ENCODE data around the gene PCP2.

Gene PCP2

DNA sequence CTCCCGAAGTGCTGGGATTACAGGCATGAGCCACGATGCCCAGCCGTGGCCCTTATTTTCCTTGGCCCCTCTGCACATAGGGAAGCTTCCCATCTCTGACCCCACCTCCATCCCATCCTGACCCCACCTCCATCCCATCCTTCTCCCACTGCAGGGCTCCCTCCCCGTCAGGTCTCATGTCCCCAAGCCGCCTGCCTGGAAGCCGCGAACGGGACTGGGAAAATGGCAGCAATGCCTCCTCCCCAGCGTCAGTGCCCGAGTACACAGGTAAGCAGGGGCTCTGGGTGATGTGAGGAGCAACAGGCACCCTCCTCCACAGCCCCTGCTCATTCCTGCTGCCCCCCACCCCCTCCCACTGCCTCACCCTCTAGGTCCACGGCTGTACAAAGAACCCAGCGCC lies 16.3 kb downstream of the PCP2 start:
- no peak overlapping the region for H3K4me3 ChIP-seq (ENCODE audit: low read depth, low read length)
- TF ChIP-seq, protein P1, sequence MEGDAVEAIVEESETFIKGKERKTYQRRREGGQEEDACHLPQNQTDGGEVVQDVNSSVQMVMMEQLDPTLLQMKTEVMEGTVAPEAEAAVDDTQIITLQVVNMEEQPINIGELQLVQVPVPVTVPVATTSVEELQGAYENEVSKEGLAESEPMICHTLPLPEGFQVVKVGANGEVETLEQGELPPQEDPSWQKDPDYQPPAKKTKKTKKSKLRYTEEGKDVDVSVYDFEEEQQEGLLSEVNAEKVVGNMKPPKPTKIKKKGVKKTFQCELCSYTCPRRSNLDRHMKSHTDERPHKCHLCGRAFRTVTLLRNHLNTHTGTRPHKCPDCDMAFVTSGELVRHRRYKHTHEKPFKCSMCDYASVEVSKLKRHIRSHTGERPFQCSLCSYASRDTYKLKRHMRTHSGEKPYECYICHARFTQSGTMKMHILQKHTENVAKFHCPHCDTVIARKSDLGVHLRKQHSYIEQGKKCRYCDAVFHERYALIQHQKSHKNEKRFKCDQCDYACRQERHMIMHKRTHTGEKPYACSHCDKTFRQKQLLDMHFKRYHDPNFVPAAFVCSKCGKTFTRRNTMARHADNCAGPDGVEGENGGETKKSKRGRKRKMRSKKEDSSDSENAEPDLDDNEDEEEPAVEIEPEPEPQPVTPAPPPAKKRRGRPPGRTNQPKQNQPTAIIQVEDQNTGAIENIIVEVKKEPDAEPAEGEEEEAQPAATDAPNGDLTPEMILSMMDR (IDR thresholded peaks at IDR 0.05; ENCODE audit: borderline replicate concordance, insufficient read depth, low read depth, low read length), result no peak

DNA sequence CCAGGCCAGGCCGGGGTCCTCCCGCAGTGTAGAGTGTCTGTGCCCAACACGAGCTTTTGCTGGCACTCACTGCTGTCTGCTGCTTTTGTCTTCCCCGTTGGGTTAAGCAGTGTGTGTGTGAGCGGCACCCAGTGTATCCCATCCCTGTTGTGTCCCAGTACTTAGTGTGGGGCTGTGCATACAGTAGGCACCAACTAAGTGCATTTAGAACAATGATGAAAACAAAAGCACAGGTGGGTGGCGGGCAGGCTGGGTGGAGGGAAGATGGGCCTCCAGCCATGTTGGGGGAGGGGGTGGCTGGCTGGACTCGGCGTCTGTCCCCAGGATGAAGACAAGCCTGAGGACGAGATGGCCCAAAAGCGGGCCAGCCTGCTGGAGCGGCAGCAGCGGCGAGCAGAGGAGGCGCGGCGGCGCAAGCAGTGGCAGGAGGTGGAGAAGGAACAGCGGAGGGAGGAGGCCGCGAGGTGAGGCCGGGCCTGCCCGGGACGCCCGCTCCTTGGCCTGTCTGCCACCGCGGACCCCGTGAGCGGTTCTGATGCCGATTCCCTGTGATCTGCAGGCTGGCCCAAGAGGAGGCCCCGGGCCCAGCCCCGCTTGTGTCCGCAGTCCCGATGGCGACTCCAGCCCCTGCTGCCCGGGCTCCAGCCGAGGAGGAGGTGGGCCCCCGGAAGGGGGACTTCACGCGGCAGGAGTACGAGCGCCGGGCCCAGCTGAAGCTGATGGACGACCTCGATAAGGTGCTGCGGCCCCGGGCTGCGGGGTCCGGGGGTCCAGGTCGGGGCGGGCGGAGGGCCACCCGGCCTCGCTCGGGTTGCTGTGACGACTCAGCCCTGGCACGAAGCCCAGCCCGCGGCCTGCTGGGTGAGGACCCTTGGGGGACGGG lies 18.4 kb downstream of the PCP2 start:
- TF ChIP-seq, protein P1 (IDR thresholded peaks at IDR 0.05; ENCODE audit: borderline replicate concordance, insufficient read depth, low read depth, low read length), result no peak
- no peak overlapping the region for H3K4me3 ChIP-seq (ENCODE audit: low read depth, low read length)

DNA sequence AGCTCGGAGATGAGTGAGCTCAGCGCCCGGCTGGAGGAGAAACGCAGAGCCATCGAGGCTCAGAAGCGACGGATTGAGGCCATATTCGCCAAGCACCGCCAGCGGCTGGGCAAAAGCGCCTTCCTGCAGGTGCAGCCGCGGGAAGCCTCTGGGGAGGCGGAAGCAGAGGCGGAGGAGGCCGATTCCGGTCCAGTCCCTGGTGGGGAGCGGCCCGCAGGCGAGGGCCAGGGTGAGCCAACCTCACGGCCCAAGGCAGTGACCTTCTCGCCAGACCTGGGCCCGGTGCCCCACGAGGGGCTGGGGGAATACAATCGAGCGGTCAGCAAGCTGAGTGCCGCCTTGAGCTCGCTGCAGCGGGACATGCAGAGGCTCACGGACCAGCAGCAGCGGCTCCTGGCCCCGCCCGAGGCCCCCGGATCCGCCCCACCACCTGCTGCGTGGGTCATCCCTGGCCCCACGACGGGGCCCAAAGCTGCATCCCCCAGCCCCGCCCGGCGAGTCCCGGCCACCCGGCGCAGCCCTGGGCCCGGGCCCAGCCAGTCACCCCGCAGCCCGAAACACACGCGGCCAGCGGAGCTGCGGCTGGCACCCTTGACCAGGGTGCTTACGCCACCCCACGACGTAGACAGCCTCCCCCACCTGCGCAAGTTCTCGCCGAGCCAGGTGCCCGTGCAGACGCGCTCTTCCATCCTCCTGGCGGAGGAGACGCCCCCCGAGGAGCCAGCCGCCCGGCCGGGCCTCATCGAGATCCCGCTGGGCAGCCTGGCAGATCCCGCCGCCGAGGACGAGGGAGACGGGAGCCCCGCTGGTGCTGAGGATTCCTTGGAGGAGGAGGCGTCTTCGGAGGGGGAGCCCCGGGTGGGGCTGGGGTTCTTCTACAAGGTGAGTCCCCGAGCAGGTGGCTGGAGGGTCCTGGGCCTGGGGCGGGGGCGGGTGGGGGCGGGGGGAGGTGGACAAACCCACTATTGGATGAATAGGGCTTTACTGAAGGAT lies 20.9 kb downstream of the PCP2 start:
- TF ChIP-seq, protein P1 (IDR thresholded peaks at IDR 0.05; ENCODE audit: borderline replicate concordance, insufficient read depth, low read depth, low read length), result no peak
- no peak overlapping the region for H3K4me3 ChIP-seq (ENCODE audit: low read depth, low read length)

DNA sequence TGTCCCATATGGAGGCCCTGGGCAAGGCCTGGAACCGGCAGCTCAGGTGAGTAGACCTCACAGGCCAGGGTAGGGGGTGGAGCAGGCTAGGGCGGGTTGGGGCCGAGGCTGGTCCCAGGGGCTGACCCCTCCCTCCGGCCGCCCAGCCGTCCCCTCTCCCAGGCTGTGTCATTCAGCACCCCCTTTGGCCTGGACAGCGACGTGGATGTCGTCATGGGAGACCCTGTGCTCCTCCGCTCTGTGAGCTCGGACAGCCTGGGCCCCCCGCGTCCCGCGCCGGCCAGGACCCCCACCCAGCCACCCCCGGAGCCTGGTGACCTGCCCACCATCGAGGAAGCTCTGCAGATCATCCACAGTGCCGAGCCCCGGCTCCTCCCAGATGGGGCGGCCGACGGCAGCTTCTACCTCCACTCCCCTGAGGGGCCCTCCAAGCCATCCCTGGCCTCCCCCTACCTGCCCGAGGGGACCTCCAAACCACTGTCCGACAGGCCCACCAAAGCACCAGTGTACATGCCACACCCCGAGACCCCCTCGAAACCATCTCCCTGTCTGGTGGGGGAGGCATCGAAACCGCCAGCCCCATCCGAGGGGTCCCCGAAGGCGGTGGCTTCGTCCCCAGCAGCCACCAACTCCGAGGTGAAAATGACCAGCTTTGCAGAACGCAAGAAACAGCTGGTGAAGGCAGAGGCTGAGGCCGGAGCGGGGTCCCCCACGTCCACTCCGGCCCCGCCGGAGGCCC lies 21.8 kb downstream of the PCP2 start:
- no peak overlapping the region for H3K4me3 ChIP-seq (ENCODE audit: low read depth, low read length)
- TF ChIP-seq, protein P1 (IDR thresholded peaks at IDR 0.05; ENCODE audit: borderline replicate concordance, insufficient read depth, low read depth, low read length), result no peak

DNA sequence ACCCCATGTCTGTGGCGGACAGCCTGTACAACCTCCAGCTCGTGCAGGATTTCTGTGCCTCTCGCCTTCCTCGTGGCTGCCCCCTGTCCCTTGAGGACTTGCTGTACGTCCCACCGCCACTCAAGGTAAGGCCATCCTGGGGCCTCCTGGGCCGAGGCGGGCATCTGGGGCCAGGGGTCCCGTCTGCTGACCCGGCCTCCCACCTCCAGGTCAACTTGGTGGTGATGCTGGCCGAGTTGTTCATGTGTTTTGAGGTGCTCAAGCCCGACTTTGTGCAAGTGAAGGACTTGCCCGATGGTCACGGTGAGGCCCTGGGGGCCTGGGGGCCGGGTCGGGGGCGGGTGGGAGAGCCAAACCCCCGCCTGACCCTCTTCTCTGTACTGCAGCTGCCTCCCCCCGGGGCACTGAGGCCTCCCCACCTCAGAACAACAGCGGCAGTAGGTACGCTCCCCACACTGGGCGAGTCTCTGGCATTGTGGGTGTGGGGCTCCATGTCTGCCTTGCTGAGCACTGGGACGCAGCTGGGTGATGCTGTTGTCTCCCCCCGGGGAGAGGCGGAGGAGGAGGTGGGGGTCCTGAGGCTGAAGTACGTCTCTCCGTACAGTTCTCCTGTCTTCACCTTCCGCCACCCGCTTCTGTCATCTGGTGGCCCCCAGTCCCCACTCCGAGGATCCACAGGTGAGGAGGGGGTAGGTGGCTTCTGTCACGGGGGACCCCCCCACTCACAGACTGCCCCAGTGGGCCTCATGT lies 22.9 kb downstream of the PCP2 start:
- H3K4me3 ChIP-seq (ENCODE audit: low read depth, low read length), result no peak overlapping the region
- TF ChIP-seq, protein P1 (IDR thresholded peaks at IDR 0.05; ENCODE audit: borderline replicate concordance, insufficient read depth, low read depth, low read length), result no peak
